ENCODE data around the gene PGD.

- TF ChIP-seq EZH2phosphoT487 (IDR thresholded peaks at IDR 0.05; ENCODE audit: borderline replicate concordance, low read length) (no peak), EZH2 (IDR thresholded peaks at IDR 0.05; ENCODE audit: low read length, unreplicated experiment) (no peak)
- TF ChIP-seq, protein P1, sequence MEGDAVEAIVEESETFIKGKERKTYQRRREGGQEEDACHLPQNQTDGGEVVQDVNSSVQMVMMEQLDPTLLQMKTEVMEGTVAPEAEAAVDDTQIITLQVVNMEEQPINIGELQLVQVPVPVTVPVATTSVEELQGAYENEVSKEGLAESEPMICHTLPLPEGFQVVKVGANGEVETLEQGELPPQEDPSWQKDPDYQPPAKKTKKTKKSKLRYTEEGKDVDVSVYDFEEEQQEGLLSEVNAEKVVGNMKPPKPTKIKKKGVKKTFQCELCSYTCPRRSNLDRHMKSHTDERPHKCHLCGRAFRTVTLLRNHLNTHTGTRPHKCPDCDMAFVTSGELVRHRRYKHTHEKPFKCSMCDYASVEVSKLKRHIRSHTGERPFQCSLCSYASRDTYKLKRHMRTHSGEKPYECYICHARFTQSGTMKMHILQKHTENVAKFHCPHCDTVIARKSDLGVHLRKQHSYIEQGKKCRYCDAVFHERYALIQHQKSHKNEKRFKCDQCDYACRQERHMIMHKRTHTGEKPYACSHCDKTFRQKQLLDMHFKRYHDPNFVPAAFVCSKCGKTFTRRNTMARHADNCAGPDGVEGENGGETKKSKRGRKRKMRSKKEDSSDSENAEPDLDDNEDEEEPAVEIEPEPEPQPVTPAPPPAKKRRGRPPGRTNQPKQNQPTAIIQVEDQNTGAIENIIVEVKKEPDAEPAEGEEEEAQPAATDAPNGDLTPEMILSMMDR (conservative IDR thresholded peaks at IDR 0.05; ENCODE audit: low read depth, low read length), result no peak
Observed at GRCh38 chr1:10401281-10401680, 2.4 kb downstream of the PGD start.
